Fibroblast of pulmonary artery (primary cell): ENCODE measurements around the gene TAF11L9.
"Not testable (repeated sequence)": the region's sequence is repeated elsewhere in the genome, so short reads cannot be mapped to it uniquely, and the experiment has no call there.

Source experiments
- DNase-seq: peaks from one replicate; pipeline ENCODE4 v3.0.0-alpha.2; 2010; ENCODE audit warnings: low read depth
- H3K4me3 ChIP-seq: replicated peaks from 2 replicates; pipeline ENCODE4 v1.5.1; 2011; ENCODE audit warnings: low read depth, mild to moderate bottlenecking, control low read depth, low read length, moderate library complexity
- TF ChIP-seq, protein P1 (sequence below): IDR thresholded peaks from 2 replicates; pipeline ENCODE4 v1.5.1; 2011; ENCODE audit warnings: mild to moderate bottlenecking, control low read depth, low read length, inconsistent platforms; ENCODE audit errors: missing control alignments

TAF11L9 gene

DNA sequence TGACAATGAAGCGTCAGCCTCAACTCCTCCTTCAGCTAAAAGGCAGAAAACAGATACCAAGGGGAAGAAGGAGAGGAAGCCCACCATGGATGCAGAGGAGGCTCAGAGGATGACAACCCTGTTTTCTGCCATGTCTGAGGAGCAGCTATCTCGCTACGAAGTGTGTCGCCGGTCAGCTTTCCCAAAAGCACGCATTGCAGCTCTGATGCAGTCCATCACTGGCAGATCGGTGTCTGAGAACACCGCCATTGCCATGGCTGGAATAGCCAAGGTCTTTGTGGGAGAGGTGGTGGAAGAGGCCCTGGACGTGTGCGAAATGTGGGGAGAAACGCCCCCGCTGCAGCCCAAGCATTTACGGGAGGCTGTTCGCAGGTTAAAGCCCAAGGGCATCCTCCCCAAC, 10.8 kb upstream of the TAF11L9 start:
- no peak overlapping the region for H3K4me3 ChIP-seq
- TF ChIP-seq, protein P1, sequence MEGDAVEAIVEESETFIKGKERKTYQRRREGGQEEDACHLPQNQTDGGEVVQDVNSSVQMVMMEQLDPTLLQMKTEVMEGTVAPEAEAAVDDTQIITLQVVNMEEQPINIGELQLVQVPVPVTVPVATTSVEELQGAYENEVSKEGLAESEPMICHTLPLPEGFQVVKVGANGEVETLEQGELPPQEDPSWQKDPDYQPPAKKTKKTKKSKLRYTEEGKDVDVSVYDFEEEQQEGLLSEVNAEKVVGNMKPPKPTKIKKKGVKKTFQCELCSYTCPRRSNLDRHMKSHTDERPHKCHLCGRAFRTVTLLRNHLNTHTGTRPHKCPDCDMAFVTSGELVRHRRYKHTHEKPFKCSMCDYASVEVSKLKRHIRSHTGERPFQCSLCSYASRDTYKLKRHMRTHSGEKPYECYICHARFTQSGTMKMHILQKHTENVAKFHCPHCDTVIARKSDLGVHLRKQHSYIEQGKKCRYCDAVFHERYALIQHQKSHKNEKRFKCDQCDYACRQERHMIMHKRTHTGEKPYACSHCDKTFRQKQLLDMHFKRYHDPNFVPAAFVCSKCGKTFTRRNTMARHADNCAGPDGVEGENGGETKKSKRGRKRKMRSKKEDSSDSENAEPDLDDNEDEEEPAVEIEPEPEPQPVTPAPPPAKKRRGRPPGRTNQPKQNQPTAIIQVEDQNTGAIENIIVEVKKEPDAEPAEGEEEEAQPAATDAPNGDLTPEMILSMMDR = no peak
- DNase-seq = no peak

DNA sequence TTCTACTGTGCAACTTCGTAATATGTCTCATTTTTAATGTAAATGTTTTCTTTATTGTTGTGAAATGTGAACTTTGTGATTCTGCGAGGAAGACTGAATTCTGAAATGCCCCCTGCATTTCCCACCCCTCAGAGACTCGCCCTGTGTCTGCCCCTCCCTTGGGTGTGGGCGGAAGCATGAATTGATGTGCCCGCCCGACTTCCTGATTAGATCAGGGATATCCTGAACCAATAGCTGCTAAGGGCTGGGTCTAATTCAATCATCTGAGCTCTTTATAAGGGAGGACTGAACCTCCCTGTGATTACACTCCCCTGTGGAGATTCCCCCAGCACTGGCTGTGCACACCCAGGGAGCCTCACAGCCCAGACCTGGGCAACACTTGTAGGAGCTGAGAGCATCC, 9.7 kb upstream of the TAF11L9 start, which contains the start of gene TAF11L11:
Gene TAF11L11 (plus strand): TSS at position 304 of the 400 bp plus-strand sequence.
- not testable (repeated sequence) for H3K4me3 ChIP-seq, DNase-seq

DNA sequence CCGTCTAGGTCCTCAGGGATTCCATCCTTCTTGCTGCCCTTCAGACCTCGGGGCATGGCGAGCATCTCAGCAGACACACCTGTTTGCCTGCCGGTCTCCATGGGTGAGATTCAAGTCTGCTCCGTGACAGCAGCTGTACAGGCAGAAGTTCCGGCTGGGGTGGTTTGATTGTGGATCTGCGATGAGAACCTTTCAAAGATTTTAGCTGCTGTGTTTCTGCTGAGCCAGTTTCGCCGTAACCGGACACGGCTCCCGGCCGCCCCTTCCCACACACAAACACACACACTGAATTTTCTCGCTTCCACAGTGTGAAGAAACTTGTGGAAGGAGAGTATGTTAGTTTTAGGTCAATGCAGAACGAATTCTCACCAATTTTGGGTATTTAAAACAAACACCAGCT, 3.5 kb upstream of the TAF11L9 start, which contains the start of gene TAF11L10:
Gene TAF11L10 (minus strand): TSS at position 101 of the 400 bp plus-strand sequence.
- not testable (repeated sequence) for DNase-seq, H3K4me3 ChIP-seq

DNA sequence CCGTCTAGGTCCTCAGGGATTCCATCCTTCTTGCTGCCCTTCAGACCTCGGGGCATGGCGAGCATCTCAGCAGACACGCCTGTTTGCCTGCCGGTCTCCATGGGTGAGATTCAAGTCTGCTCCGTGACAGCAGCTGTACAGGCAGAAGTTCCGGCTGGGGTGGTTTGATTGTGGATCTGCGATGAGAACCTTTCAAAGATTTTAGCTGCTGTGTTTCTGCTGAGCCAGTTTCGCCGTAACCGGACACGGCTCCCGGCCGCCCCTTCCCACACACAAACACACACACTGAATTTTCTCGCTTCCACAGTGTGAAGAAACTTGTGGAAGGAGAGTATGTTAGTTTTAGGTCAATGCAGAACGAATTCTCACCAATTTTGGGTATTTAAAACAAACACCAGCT, 3.3 kb downstream of the TAF11L9 start, which contains the start of gene TAF11L8:
Gene TAF11L8 (minus strand): TSS at position 101 of the 400 bp plus-strand sequence.
- not testable (repeated sequence) for H3K4me3 ChIP-seq, DNase-seq

DNA sequence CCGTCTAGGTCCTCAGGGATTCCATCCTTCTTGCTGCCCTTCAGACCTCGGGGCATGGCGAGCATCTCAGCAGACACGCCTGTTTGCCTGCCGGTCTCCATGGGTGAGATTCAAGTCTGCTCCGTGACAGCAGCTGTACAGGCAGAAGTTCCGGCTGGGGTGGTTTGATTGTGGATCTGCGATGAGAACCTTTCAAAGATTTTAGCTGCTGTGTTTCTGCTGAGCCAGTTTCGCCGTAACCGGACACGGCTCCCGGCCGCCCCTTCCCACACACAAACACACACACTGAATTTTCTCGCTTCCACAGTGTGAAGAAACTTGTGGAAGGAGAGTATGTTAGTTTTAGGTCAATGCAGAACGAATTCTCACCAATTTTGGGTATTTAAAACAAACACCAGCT, 8.5 kb downstream of the TAF11L9 start, which contains the start of gene TAF11L7:
Gene TAF11L7 (minus strand): TSS at position 101 of the 400 bp plus-strand sequence.
- not testable (repeated sequence) for DNase-seq, H3K4me3 ChIP-seq
